Progenitor cell of endocrine pancreas (in vitro differentiated cells): ENCODE measurements around the gene CNTN2. TPM values are rescaled to one million over a fixed set of nuclear protein-coding genes. Genes with fewer than 3 reads are reported as not detected.

Experiments
- DNase-seq: peaks from one replicate; pipeline ENCODE4 v3.0.0; 2021; ENCODE audit warnings: low spot score; ENCODE audit not compliant: unreplicated experiment
- H3K27ac Mint-ChIP-seq: 2 replicates; pipeline ENCODE4 v1.8.0; 2021; ENCODE audit warnings: mild to moderate bottlenecking, moderate library complexity, mixed read lengths
- H3K27me3 Mint-ChIP-seq: 2 replicates; pipeline ENCODE4 v1.8.0; 2021; ENCODE audit warnings: mixed read lengths
- H3K36me3 Mint-ChIP-seq: 2 replicates; pipeline ENCODE4 v1.8.0; 2022; ENCODE audit warnings: mixed read lengths; ENCODE audit not compliant: insufficient read depth
- H3K4me1 Mint-ChIP-seq: 2 replicates; pipeline ENCODE4 v1.8.0; 2021; ENCODE audit warnings: low read depth, mixed read lengths
- H3K4me3 Mint-ChIP-seq: 2 replicates; pipeline ENCODE4 v1.8.0; 2021; ENCODE audit warnings: low read depth, mild to moderate bottlenecking, moderate library complexity, mixed read lengths
- H3K9me3 Mint-ChIP-seq: 2 replicates; pipeline ENCODE4 v1.8.0; 2021; ENCODE audit warnings: low read depth, mixed read lengths
- total RNA-seq: library from RNA; stranded (reverse); gene quantifications from 2 replicates; pipeline ENCODE4 v1.2.1, GENCODE V29; 2021
- TF ChIP-seq, protein P1 (sequence below): fragments of 200-600 bp; sonication (generic); IDR thresholded peaks from one replicate; pipeline ENCODE4 v1.5.0; 2021; ENCODE audit warnings: antibody characterized with exemption, mild to moderate bottlenecking; ENCODE audit not compliant: unreplicated experiment

Gene CNTN2
- total RNA-seq, 1 donor from 2014 or later: not detected

DNA sequence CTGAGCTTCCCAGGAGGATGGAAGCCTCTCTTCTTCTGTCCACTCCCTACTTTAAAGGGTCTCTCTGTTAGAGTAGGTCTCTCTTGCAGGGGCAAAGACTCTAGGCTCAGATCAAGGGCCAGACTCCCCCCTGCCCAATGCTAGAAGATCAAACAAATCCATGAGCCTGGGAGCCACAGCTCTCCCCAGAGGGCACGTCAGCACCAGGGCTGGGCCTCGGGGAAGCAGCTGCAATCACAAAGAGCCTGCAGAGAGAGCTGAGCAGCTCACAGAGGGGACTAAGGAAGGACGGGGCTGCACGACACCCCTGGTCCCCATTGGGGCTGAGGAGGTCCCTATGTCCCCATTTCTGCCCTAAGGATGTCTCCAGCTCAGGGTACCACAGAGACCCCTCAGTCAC is 3.9 kb downstream of the CNTN2 start:
- DNase-seq: no peak
- no peak overlapping the region for H3K4me3 Mint-ChIP-seq
- no peak overlapping the region for H3K27ac Mint-ChIP-seq
- peaks cover 58% of the 10 kb centered on the region for H3K27me3 Mint-ChIP-seq
- TF ChIP-seq, protein P1, sequence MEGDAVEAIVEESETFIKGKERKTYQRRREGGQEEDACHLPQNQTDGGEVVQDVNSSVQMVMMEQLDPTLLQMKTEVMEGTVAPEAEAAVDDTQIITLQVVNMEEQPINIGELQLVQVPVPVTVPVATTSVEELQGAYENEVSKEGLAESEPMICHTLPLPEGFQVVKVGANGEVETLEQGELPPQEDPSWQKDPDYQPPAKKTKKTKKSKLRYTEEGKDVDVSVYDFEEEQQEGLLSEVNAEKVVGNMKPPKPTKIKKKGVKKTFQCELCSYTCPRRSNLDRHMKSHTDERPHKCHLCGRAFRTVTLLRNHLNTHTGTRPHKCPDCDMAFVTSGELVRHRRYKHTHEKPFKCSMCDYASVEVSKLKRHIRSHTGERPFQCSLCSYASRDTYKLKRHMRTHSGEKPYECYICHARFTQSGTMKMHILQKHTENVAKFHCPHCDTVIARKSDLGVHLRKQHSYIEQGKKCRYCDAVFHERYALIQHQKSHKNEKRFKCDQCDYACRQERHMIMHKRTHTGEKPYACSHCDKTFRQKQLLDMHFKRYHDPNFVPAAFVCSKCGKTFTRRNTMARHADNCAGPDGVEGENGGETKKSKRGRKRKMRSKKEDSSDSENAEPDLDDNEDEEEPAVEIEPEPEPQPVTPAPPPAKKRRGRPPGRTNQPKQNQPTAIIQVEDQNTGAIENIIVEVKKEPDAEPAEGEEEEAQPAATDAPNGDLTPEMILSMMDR: no peak
- no peaks in the 10 kb centered on the region for H3K36me3 Mint-ChIP-seq
- no peaks in the 10 kb centered on the region for H3K9me3 Mint-ChIP-seq
- H3K4me1 Mint-ChIP-seq: no peaks in the 10 kb centered on the region

DNA sequence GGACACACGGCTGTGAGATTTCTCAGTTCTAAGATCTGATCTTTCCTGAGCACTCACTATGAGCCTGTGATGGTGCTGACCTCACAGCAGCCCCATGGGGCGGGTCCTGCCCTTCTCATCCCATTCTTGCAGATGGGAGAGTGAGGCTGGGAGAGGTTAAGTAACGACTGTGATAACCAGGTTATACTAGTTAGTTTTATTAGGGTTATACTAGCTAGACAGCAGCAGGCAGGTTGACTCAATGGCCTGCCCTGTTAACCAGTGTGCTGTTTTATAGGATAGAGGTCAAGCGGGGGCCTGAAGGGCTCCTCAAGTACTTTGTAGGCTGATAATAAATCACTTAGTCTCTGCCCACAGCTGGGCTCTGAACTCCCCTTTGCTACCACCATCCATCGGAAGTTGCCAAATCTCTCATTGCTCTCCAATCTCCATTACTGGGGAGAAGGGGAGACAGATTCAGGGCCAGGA is 4.8 kb downstream of the CNTN2 start:
- TF ChIP-seq, protein P1: no peak
- no peak for DNase-seq
- H3K9me3 Mint-ChIP-seq: no peaks in the 10 kb centered on the region
- no peak overlapping the region for H3K4me3 Mint-ChIP-seq
- no peak overlapping the region for H3K27ac Mint-ChIP-seq
- no peaks in the 10 kb centered on the region for H3K36me3 Mint-ChIP-seq
- H3K27me3 Mint-ChIP-seq: peaks cover 50% of the 10 kb centered on the region
- H3K4me1 Mint-ChIP-seq: no peaks in the 10 kb centered on the region

DNA sequence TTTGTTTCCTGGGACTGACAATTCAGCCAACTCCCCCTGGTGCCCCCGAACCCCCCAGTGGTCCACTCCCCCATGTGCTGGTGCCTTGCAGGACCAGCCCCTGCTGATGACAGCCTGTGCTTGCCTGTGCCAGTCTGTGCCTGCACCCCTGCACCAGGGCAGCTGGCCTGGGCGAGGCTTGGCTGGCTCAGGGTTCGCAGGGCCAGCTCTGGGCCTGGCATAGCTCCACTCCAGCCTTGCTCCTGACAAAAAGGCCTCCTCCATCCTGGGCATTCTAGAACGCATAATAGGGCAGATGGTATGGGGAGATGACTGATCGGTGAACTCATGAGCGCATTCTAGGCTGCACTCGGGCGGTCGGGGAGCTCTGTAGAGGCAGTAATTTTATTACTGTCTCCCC is 5.4 kb downstream of the CNTN2 start:
- no peak overlapping the region for H3K27ac Mint-ChIP-seq
- TF ChIP-seq, protein P1: no peak
- peaks cover 54% of the 10 kb centered on the region for H3K27me3 Mint-ChIP-seq
- no peak for DNase-seq
- no peaks in the 10 kb centered on the region for H3K9me3 Mint-ChIP-seq
- no peaks in the 10 kb centered on the region for H3K4me1 Mint-ChIP-seq
- H3K36me3 Mint-ChIP-seq: no peaks in the 10 kb centered on the region
- H3K4me3 Mint-ChIP-seq: no peak overlapping the region

DNA sequence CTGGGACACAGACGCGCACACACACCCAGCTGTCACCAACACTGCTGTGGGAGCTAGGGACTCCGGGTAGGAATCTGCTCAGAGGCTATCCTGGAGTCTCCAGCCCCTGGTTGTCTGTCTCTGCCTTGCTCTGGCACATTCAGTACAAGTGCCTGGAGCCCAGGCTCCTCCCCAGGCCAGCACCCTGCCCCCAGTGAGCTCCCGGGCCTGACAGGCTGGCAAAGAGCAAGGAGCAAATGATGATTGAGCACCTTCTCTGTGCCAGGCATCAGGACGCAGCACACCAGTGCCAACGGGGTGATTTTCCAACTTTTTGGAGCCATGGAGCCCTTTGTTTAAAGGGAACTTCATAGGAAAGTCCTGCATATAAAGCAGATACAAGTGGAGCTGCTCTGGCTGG is 6.5 kb downstream of the CNTN2 start:
- TF ChIP-seq, protein P1: no peak

GRCh38 chr1:205052690-205053089 is 9.7 kb downstream of the CNTN2 start:
- Mint-ChIP-seq H3K36me3 (no peaks in the 10 kb centered on the region), H3K27me3 (peaks cover 23% of the 10 kb centered on the region), H3K9me3 (no peaks in the 10 kb centered on the region), H3K4me1 (no peaks in the 10 kb centered on the region), H3K27ac (no peak overlapping the region), H3K4me3 (no peak overlapping the region)
- no peak for DNase-seq
- TF ChIP-seq, protein P1: no peak

More for the DNA sequence above, 6.5 kb downstream of the CNTN2 start:
- no peak overlapping the region for H3K4me3 Mint-ChIP-seq
- H3K4me1 Mint-ChIP-seq: no peaks in the 10 kb centered on the region
- H3K27me3 Mint-ChIP-seq: peaks cover 44% of the 10 kb centered on the region
- H3K9me3 Mint-ChIP-seq: no peaks in the 10 kb centered on the region
- no peaks in the 10 kb centered on the region for H3K36me3 Mint-ChIP-seq
- DNase-seq: no peak
- H3K27ac Mint-ChIP-seq: no peak overlapping the region
